Natural killer cell treated with Interleukin-12 subunit alpha and Interleukin-12 subunit beta and Interleukin-15 and Interleukin-18, amount 100 ng/mL, for 72 hours (primary cell): ENCODE data around the gene PRRG2. TPM values are rescaled to one million over a fixed set of nuclear protein-coding genes. Genes with fewer than 3 reads are reported as not detected.

Source experiments
- ATAC-seq, 2 donors: fragments of 150-1000 bp; cut with Tn5 transposase in 1 of 2; sonication (Bioruptor Pico), chemical (Tn5 transposase) in 1 of 2; 2 replicates each; pipeline ENCODE4 v1.10.0; 2021
- DNase-seq: peaks from one replicate; pipeline ENCODE4 v3.0.0; 2022; ENCODE audit warnings: low spot score
- H3K27ac Mint-ChIP-seq, 2 donors: 1 replicate in 1 of 2; 2 replicates in 1 of 2; pipeline ENCODE4 v1.8.0; 2022; ENCODE audit warnings: mixed read lengths in 2 of 2, mild to moderate bottlenecking in 1 of 2, moderate library complexity in 1 of 2
- H3K27me3 Mint-ChIP-seq, 2 donors: 1 replicate in 1 of 2; 2 replicates in 1 of 2; pipeline ENCODE4 v1.8.0; 2022; ENCODE audit warnings: mixed read lengths in 2 of 2
- H3K36me3 Mint-ChIP-seq: one replicate; pipeline ENCODE4 v1.8.0; 2022; ENCODE audit warnings: mixed read lengths
- H3K4me1 Mint-ChIP-seq, 2 donors: 1 replicate in 1 of 2; 2 replicates in 1 of 2; pipeline ENCODE4 v1.8.0; 2022; ENCODE audit warnings: low read depth in 2 of 2, mixed read lengths in 2 of 2, mild to moderate bottlenecking in 1 of 2
- H3K4me3 Mint-ChIP-seq: one replicate; pipeline ENCODE4 v1.8.0; 2022; ENCODE audit warnings: mixed read lengths
- H3K9me3 Mint-ChIP-seq: 2 replicates; pipeline ENCODE4 v1.8.0; 2022; ENCODE audit warnings: mixed read lengths
- total RNA-seq, 2 donors: library from RNA; stranded (reverse); gene quantifications; one replicate each; pipeline ENCODE4 v1.2.3, GENCODE V29; 2022

The PRRG2 gene
- total RNA-seq, 2 donors from 2014 or later = 0.81 to 1.5 TPM

DNA sequence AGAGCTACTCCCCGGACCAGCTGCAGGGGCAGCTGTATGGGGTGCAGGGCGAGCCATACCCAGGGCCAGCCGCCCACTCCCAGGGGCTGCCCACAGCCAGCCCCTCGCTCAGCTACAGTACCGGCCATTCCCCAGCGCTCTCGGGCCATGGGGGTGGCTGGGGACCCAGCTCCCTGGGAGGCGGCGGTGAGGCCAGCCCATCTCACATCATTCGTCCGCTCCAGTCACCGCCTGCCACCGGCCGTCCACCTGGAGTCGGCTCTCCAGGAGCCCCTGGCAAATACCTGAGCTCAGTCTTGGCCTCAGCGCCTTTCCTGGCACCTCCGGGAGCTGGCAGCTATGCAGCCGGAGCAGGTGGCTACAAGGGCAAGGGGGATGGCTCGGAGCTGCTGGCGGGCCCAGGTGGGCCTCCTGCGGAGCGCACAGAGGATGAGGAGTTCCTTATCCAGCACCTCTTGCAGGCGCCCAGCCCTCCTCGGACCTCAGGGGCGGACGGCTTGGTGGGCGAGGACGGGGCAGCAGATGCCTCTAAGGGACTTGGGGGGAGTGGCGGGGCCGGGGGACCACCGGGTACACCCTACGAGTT, 14.8 kb downstream of the PRRG2 start:
- Mint-ChIP-seq H3K9me3 (no peaks in the 10 kb centered on the region), H3K36me3 (peaks cover 10% of the 10 kb centered on the region), H3K4me3 (no peak overlapping the region), H3K27ac (no peak overlapping the region), H3K4me1 (peaks cover 31 to 33% of the 10 kb centered on the region in 2 donors), H3K27me3 (no peaks in the 10 kb centered on the region)
- DNase-seq (no peak), ATAC-seq (no peak)

DNA sequence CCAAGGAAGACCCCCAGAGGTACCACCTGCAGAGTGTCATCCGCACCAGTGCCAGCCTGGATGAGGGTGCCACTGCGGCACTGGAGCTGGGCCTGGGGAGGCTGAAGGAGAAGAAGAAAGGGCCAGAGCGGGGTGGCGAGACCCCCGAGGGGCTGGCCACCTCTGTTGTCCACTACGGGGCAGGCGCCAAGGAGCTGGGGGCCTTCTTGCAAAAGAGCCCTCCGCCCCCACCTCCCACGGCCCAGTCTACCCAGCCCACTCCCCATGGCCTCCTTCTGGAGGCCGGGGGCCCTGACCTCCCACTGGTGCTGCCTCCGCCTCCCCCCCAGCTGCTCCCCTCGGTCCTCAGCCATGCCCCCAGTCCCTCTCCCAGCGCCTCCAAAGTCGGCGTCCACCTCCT, 15.3 kb downstream of the PRRG2 start:
- peaks cover 34 to 36% of the 10 kb centered on the region in 2 donors for H3K4me1 Mint-ChIP-seq

DNA sequence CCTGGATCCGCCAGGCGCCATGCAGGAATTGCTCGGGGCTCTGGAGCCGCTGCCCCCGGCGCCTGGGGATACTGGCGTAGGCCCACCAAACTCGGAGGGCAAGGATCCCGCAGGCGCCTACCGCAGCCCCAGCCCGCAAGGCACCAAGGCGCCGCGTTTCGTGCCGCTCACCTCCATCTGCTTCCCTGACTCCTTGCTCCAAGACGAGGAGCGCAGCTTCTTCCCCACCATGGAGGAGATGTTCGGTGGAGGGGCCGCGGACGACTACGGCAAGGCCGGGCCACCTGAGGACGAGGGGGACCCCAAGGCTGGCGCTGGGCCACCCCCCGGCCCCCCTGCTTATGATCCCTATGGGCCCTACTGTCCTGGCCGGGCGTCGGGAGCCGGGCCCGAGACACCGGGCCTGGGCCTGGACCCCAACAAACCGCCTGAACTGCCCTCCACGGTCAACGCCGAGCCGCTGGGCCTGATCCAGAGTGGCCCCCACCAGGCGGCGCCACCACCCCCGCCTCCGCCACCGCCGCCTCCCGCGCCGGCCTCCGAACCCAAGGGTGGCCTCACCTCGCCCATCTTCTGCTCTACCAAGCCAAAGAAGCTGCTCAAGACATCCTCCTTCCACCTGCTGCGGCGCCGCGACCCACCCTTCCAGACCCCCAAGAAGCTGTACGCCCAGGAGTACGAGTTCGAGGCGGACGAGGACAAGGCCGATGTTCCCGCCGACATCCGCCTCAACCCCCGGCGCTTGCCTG, 16.0 kb downstream of the PRRG2 start:
- Mint-ChIP-seq H3K4me1 (peaks cover 33 to 36% of the 10 kb centered on the region in 2 donors), H3K9me3 (no peaks in the 10 kb centered on the region), H3K27me3 (no peaks in the 10 kb centered on the region), H3K27ac (no peak overlapping the region), H3K4me3 (no peak overlapping the region), H3K36me3 (peaks cover 10% of the 10 kb centered on the region)
- ATAC-seq (no peak), DNase-seq (no peak)

More for the DNA sequence above, 15.3 kb downstream of the PRRG2 start:
- ATAC-seq = no peak
- H3K36me3 Mint-ChIP-seq = peaks cover 10% of the 10 kb centered on the region
- H3K27me3 Mint-ChIP-seq = no peaks in the 10 kb centered on the region
- H3K4me3 Mint-ChIP-seq = no peak overlapping the region
- no peak overlapping the region for H3K27ac Mint-ChIP-seq
- no peaks in the 10 kb centered on the region for H3K9me3 Mint-ChIP-seq
- no peak for DNase-seq

DNA sequence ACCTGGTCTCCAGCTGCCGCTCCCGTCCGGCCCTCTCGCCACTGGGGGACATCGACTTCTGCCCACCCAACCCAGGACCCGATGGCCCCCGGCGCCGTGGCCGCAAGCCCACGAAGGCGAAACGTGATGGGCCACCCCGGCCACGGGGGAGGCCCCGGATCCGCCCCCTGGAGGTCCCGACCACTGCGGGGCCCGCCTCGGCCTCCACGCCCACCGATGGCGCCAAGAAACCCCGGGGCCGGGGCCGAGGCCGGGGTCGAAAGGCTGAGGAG, 16.5 kb downstream of the PRRG2 start:
- H3K9me3 Mint-ChIP-seq = no peaks in the 10 kb centered on the region
- no peaks in the 10 kb centered on the region for H3K27me3 Mint-ChIP-seq
- H3K27ac Mint-ChIP-seq = no peak overlapping the region
- DNase-seq (no peak), ATAC-seq (no peak)
- peaks cover 10% of the 10 kb centered on the region for H3K36me3 Mint-ChIP-seq
- no peak overlapping the region for H3K4me3 Mint-ChIP-seq
- peaks cover 28 to 32% of the 10 kb centered on the region in 2 donors for H3K4me1 Mint-ChIP-seq

DNA sequence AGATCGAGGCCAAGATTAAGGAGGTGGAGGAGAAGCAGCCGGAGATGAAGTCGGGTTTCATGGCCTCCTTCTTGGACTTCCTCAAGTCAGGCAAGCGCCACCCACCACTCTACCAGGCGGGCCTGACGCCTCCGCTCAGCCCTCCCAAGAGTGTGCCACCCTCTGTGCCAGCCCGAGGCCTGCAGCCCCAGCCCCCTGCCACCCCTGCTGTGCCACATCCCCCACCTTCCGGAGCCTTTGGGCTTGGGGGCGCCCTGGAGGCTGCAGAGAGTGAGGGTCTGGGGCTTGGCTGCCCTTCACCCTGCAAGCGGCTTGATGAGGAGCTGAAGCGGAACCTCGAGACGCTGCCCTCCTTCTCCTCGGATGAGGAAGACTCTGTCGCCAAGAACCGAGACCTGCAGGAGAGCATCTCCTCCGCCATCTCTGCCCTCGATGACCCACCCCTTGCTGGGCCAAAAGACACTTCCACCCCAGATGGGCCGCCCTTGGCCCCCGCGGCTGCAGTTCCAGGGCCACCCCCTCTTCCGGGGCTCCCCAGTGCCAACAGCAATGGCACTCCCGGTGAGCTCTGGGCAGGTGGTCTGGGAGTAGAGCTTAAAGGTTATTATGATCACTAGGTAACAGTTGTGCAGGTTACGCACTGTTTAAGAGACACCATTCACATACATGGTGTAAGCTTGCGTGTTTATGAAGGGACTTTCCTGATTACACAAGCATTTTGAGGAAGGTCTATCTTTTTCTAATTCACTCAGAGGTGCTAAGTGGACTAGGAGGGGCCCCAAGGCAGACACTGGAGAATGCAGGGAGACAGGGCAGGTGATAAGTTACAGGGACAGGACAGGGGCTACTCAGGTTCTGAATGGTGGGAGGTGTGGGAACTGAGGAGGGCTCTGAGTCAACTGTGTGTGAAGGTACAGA, 18.5 kb downstream of the PRRG2 start:
- ATAC-seq (peak; percentile 61 to 88), DNase-seq (no peak)
- H3K9me3 Mint-ChIP-seq = no peaks in the 10 kb centered on the region
- peak overlapping the region; percentile 15 for H3K4me3 Mint-ChIP-seq
- peak overlapping the region; percentile 62 to 82 for H3K27ac Mint-ChIP-seq
- no peaks in the 10 kb centered on the region for H3K36me3 Mint-ChIP-seq
- no peaks in the 10 kb centered on the region for H3K27me3 Mint-ChIP-seq
- peaks cover 13% of the 10 kb centered on the region in 2 donors for H3K4me1 Mint-ChIP-seq

DNA sequence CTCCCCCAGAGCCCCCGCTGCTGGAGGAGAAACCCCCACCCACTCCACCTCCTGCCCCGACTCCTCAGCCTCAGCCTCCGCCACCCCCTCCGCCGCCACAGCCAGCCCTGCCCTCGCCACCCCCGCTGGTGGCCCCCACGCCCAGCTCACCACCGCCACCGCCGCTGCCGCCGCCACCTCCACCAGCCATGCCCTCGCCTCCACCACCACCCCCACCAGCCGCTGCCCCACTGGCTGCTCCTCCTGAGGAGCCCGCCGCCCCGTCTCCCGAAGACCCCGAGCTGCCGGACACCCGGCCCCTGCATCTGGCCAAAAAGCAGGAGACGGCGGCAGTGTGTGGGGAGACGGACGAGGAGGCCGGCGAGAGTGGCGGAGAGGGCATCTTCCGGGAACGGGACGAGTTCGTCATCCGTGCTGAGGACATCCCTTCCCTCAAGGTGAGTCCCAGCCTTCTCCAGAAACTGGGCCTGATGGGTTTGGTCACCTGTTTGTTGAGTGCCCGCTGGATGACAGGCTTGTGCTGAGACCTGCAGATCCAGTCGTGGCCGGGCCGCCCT, 20.4 kb downstream of the PRRG2 start:
- ATAC-seq = no peak
- no peak for DNase-seq
- Mint-ChIP-seq H3K27me3 (no peaks in the 10 kb centered on the region), H3K36me3 (no peaks in the 10 kb centered on the region), H3K9me3 (no peaks in the 10 kb centered on the region), H3K4me3 (no peak overlapping the region), H3K4me1 (peaks cover 13% of the 10 kb centered on the region in 2 donors), H3K27ac (peak overlapping the region; percentile 62 to 82)

DNA sequence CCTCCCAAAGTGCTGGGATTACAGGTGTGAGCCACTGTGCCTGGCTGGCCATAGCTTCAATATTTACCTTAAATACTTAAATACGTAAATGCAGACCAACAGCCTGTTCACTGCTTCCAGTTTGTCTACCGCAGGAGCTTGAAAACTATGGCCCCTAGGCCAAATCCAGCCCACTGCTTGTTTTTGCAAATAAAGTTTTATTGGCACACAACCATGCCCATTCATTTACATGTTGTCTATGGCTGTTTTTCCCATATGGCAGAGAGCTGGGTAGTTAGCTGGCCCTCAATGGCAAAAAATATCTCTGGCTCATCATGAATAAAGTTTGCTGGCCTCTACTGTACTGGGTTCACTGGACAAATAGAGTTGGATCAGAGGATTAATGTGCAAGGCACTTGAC, 21.7 kb downstream of the PRRG2 start:
- Mint-ChIP-seq H3K27ac (no peak overlapping the region), H3K4me1 (peaks cover 13% of the 10 kb centered on the region in 2 donors), H3K27me3 (no peaks in the 10 kb centered on the region), H3K9me3 (no peaks in the 10 kb centered on the region), H3K36me3 (no peaks in the 10 kb centered on the region), H3K4me3 (no peak overlapping the region)
- no peak for DNase-seq
- ATAC-seq = no peak

DNA sequence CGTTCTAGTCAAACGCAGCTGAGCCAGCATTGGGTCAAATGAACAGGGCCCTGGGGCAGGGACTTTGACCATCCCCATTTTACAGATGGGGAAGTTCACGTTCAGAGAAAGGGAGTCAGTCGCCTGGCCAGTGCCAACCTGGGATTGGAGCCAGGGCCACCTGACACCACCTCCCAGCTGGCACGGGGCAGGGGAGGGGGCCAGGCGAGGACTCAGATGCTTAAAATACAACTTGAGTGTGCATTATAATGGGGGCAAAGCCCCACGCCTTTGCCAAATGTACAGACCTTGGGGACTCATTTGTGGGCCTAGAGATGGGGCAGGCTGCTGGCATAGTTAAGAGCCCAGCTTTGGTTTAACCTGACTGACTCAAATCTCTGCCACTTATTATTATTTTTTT, 24.5 kb downstream of the PRRG2 start:
- no peaks in the 10 kb centered on the region for H3K9me3 Mint-ChIP-seq
- peaks cover 6 to 7% of the 10 kb centered on the region in 2 donors for H3K4me1 Mint-ChIP-seq
- H3K27ac Mint-ChIP-seq = no peak overlapping the region
- no peaks in the 10 kb centered on the region for H3K36me3 Mint-ChIP-seq
- ATAC-seq (no peak), DNase-seq (no peak)
- no peaks in the 10 kb centered on the region for H3K27me3 Mint-ChIP-seq
- no peak overlapping the region for H3K4me3 Mint-ChIP-seq

DNA sequence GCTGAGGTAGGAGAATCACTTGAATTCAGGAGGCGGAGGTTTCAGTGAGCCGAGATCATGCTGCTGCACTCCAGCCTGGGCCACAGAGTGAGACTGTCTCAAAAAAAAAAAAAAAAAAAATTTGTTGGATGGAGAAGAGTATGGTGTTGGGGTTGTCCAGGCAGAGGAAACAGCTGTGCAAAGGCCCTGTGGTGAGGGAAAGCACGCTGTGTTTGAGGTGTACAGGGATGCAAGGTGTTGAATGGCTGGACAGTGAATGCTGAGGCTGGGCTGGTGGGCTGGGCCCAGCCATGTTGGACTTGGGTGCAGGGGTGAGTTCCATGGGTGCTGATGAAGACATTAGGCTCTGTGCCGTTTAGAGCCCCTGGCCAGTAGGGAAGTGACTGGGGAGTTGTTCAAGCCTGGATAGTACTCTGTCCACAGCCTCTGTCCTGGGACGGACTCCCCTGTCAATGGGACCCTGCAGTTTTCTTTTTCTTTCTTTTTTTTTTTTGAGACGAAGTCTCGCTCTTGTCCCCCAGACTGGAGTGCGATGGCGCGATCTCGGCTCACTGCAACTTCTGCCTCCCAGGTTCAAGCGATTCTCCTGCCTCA, 28.5 kb downstream of the PRRG2 start:
- Mint-ChIP-seq H3K4me3 (no peak overlapping the region), H3K36me3 (no peaks in the 10 kb centered on the region), H3K27me3 (no peaks in the 10 kb centered on the region), H3K4me1 (peaks cover 14 to 19% of the 10 kb centered on the region in 2 donors), H3K27ac (no peak overlapping the region), H3K9me3 (no peaks in the 10 kb centered on the region)
- DNase-seq (no peak), ATAC-seq (no peak)

DNA sequence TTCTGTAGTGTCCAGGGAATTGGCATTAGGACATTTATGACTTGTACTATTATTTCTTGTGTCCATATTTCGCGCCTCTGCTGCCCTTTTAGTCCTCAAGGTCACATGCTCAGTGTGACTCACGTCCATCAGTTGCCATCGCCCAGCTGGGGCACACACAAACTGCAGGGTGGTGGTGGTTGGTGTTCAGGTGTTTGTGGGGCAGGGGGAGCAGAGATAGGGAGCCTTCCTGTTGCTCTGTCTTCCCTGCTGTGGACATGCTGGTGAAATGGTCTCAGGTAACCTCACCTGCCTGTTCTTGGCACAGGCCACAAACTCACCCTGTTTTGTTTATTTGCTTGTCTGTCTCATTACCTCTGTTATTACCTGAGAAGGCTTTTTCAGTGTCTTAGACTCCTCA, 32.3 kb downstream of the PRRG2 start:
- no peaks in the 10 kb centered on the region for H3K27me3 Mint-ChIP-seq
- peak overlapping the region; percentile 81 for H3K4me3 Mint-ChIP-seq
- ATAC-seq (no peak), DNase-seq (no peak)
- peaks cover 4% of the 10 kb centered on the region for H3K36me3 Mint-ChIP-seq
- peaks cover 20 to 26% of the 10 kb centered on the region in 2 donors for H3K4me1 Mint-ChIP-seq
- H3K9me3 Mint-ChIP-seq = no peaks in the 10 kb centered on the region
- H3K27ac Mint-ChIP-seq = peak overlapping the region; percentile 79 to 94

DNA sequence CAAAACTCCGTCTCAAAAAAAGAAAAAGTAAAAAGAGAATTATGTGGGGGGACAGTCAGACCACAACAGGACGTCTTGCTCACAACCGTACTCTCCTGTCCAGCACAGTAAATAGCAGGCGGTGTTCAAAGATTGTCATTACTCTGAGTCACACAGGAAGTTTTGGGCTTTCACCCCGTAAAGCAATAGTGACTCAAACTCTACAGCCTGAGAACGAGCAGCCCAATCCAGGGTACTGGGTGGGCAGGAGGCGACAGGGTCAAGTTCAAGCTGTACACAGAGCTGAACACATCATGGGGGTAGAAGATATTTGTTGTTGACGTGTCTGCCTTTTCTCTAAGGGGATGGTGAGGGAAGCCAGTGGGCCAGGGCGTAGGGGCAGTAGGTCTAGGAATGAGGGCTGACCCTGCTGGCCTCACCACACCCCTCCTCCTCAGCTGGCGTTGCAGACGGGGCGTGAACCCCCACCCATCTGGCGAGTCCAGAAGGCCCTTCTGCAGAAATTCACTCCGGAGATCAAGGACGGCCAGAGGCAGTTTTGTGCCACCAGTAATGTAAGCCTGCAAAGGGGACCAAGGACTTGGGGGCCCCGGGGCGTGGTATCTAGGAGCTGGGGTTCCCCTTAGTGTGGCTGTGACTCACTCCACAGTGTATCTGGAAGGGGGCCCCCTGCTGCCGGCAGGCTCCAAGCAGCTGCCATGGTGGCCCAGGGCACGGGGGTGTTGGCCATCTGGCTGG, 33.1 kb downstream of the PRRG2 start:
- Mint-ChIP-seq H3K4me3 (peak overlapping the region; percentile 81), H3K27ac (peak overlapping the region; percentile 79 to 94), H3K36me3 (peaks cover 4% of the 10 kb centered on the region), H3K4me1 (peaks cover 20 to 26% of the 10 kb centered on the region in 2 donors), H3K9me3 (no peaks in the 10 kb centered on the region), H3K27me3 (no peaks in the 10 kb centered on the region)
- ATAC-seq (peak; percentile 96 to 97), DNase-seq (peak; percentile 76)

DNA sequence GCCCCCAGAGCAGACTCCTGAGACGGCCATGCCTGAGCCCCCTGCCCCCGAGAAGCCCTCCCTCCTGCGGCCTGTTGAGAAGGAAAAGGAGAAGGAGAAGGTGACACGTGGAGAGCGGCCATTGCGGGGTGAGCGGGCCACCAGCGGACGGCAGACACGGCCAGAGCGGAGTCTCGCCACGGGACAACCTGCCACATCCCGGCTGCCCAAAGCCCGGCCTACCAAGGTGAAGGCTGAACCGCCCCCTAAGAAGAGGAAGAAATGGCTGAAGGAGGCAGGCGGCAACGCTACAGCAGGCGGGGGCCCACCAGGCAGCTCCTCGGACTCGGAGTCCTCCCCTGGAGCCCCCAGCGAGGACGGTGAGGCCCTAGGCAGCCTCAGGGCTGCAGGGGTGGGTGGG, 34.7 kb downstream of the PRRG2 start:
- Mint-ChIP-seq H3K4me3 (no peak overlapping the region), H3K27ac (no peak overlapping the region), H3K4me1 (peaks cover 20 to 26% of the 10 kb centered on the region in 2 donors), H3K36me3 (peaks cover 4% of the 10 kb centered on the region), H3K27me3 (no peaks in the 10 kb centered on the region), H3K9me3 (no peaks in the 10 kb centered on the region)
- ATAC-seq (no peak), DNase-seq (no peak)

DNA sequence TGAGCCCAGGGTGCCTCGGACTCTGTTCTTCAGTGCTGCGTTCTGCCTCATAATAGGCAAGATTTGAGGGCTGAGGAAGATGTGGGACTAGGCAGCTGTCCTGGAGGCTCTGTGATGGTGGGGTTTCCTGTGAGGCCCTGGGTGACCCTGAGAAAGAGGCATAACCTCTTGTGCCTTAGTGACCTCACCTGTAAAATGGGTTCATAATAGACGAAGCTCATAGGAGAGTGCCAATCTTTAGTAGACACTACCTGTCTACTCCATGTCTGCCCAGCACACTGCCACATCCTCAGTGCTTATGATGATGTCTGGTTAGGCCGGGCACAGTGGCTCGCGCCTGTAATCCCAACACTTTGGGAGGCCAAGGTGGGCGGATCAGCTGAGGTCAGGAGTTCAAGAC, 35.4 kb downstream of the PRRG2 start:
- peaks cover 4% of the 10 kb centered on the region for H3K36me3 Mint-ChIP-seq
- DNase-seq = no peak
- no peaks in the 10 kb centered on the region for H3K9me3 Mint-ChIP-seq
- H3K27me3 Mint-ChIP-seq = no peaks in the 10 kb centered on the region
- H3K27ac Mint-ChIP-seq = no peak overlapping the region
- no peak for ATAC-seq
- no peak overlapping the region for H3K4me3 Mint-ChIP-seq
- peaks cover 20 to 26% of the 10 kb centered on the region in 2 donors for H3K4me1 Mint-ChIP-seq
